HG03064 (cell line): Measurements from ENCODE around the gene ING4.

Source experiments
- ATAC-seq: cut with Tn5 transposase; IDR thresholded peaks from one replicate; pipeline ENCODE4 v1.9.1; 2021; ENCODE audit warnings: low read depth; ENCODE audit not compliant: unreplicated experiment

The ING4 gene

GRCh38 chr12:6688999-6689882 is 26.3 kb upstream of the ING4 start, which contains the start of gene ZNF384:
Gene ZNF384 (minus strand): TSS chr12:6689375. CDS start chr12:6679520, 9,855 bp downstream.
- peak; percentile 66 for ATAC-seq

- no peak for ATAC-seq
Observed at GRCh38 chr12:6688543-6688998, 25.7 kb upstream of the ING4 start.

GRCh38 chr12:6685814-6686213 is 22.9 kb upstream of the ING4 start:
- ATAC-seq = no peak

- no peak for ATAC-seq
Observed at GRCh38 chr12:6684609-6685008, 21.7 kb upstream of the ING4 start.

GRCh38 chr12:6676962-6677361 is 14.0 kb upstream of the ING4 start:
- no peak for ATAC-seq

GRCh38 chr12:6672143-6672542 is 9.2 kb upstream of the ING4 start:
- no peak for ATAC-seq

GRCh38 chr12:6667559-6668210 is 4.8 kb upstream of the ING4 start:
- no peak for ATAC-seq

- ATAC-seq = no peak
Observed at GRCh38 chr12:6666211-6666610, 3.3 kb upstream of the ING4 start.

GRCh38 chr12:6664902-6665301 is 2.0 kb upstream of the ING4 start:
- ATAC-seq = no peak

GRCh38 chr12:6662602-6662905 is 365 bp downstream of the ING4 start:
- ATAC-seq = no peak

GRCh38 chr12:6653987-6654386 is 8.9 kb downstream of the ING4 start:
- ATAC-seq = no peak

GRCh38 chr12:6653342-6653741 is 9.6 kb downstream of the ING4 start:
- no peak for ATAC-seq

- ATAC-seq = no peak
Observed at GRCh38 chr12:6652391-6652790, 10.5 kb downstream of the ING4 start.

GRCh38 chr12:6650832-6651231 is 12.1 kb downstream of the ING4 start:
- no peak for ATAC-seq

GRCh38 chr12:6647083-6647604 is 15.8 kb downstream of the ING4 start, which contains the start of gene ACRBP:
Gene ACRBP (minus strand): TSS chr12:6647432. CDS start chr12:6647366, 66 bp downstream.
- no peak for ATAC-seq

GRCh38 chr12:6646276-6647082 is 16.4 kb downstream of the ING4 start:
- ATAC-seq = no peak

- no peak for ATAC-seq
Observed at GRCh38 chr12:6644903-6645302, 18.0 kb downstream of the ING4 start.

- ATAC-seq = no peak
Observed at GRCh38 chr12:6644257-6644596, 18.7 kb downstream of the ING4 start.

- ATAC-seq = no peak
Observed at GRCh38 chr12:6643569-6644256, 19.2 kb downstream of the ING4 start.

GRCh38 chr12:6641131-6641530 is 21.8 kb downstream of the ING4 start:
- ATAC-seq = no peak
